GM23248 (cell line): ENCODE data around the gene PLLP. TPM values are rescaled to one million over a fixed set of nuclear protein-coding genes. Genes with fewer than 3 reads are reported as not detected.

Experiments used
- DNase-seq: peaks from one replicate; pipeline ENCODE4 v3.0.0-alpha.2; 2015
- H2AFZ ChIP-seq: fragments of 200-600 bp; sonication (generic); 2 replicates; pipeline ENCODE4 v1.6.1; 2016; ENCODE audit warnings: antibody characterized with exemption
- H3F3A ChIP-seq: fragments of 200-600 bp; sonication (generic); 2 replicates; pipeline ENCODE4 v1.6.1; 2016; ENCODE audit warnings: mild to moderate bottlenecking, antibody characterized with exemption, mixed run types; ENCODE audit not compliant: insufficient read depth
- H3K27ac ChIP-seq: fragments of 200-600 bp; sonication (generic); 2 replicates; pipeline ENCODE4 v1.5.1; 2016; ENCODE audit warnings: mild to moderate bottlenecking
- H3K27me3 ChIP-seq: fragments of 200-600 bp; sonication (generic); replicated peaks from 2 replicates; pipeline ENCODE4 v1.6.1; 2016; ENCODE audit warnings: mild to moderate bottlenecking; ENCODE audit not compliant: insufficient read depth
- H3K36me3 ChIP-seq: fragments of 200-600 bp; sonication (generic); 2 replicates; pipeline ENCODE4 v1.6.1; 2016; ENCODE audit warnings: low read depth, mild to moderate bottlenecking
- H3K4me1 ChIP-seq: fragments of 200-600 bp; sonication (generic); 2 replicates; pipeline ENCODE4 v1.6.1; 2016; ENCODE audit warnings: mild to moderate bottlenecking; ENCODE audit not compliant: insufficient read depth
- H3K4me2 ChIP-seq: fragments of 200-600 bp; sonication (generic); one replicate; pipeline ENCODE4 v1.6.1; 2016; ENCODE audit warnings: mild to moderate bottlenecking; ENCODE audit not compliant: unreplicated experiment
- H3K4me3 ChIP-seq: fragments of 200-600 bp; sonication (generic); 2 replicates; pipeline ENCODE4 v1.5.1; 2016; ENCODE audit warnings: mild to moderate bottlenecking
- H3K79me2 ChIP-seq: fragments of 200-600 bp; sonication (generic); 2 replicates; pipeline ENCODE4 v1.6.1; 2016; ENCODE audit warnings: mild to moderate bottlenecking; ENCODE audit not compliant: insufficient read depth
- H3K9ac ChIP-seq: fragments of 200-600 bp; sonication (generic); 2 replicates; pipeline ENCODE4 v1.6.1; 2016; ENCODE audit warnings: mild to moderate bottlenecking
- H3K9me2 ChIP-seq: fragments of 200-600 bp; sonication (generic); 2 replicates; pipeline ENCODE4 v1.6.1; 2016; ENCODE audit warnings: mixed run types, mild to moderate bottlenecking, moderate library complexity; ENCODE audit not compliant: insufficient read depth
- H3K9me3 ChIP-seq: fragments of 200-600 bp; sonication (generic); one replicate; pipeline ENCODE4 v1.6.1; 2017; ENCODE audit warnings: low read depth
- H4K20me1 ChIP-seq: fragments of 200-600 bp; sonication (generic); 2 replicates; pipeline ENCODE4 v1.6.0; 2016; ENCODE audit not compliant: insufficient read depth
- EZH2 ChIP-seq: fragments of 200-600 bp; sonication (generic); IDR thresholded peaks from 2 replicates; pipeline ENCODE4 v1.6.1; 2018; ENCODE audit warnings: antibody characterized with exemption, mild to moderate bottlenecking; ENCODE audit not compliant: insufficient read depth, poor library complexity, severe bottlenecking
- EZH2phosphoT487 ChIP-seq: fragments of 200-600 bp; sonication (generic); IDR thresholded peaks from 2 replicates; pipeline ENCODE4 v1.6.1; 2018; ENCODE audit warnings: antibody characterized with exemption, moderate library complexity, mild to moderate bottlenecking, low read depth; ENCODE audit not compliant: insufficient read depth
- WGBS, 2 experiments: methylation state at CpG; one replicate each; pipeline ENCODE4 v1.1.6; 2015 to 2017; ENCODE audit warnings: low lambda C conversion rate in 2 of 2, low coverage in 1 of 2; ENCODE audit errors: missing lambda C conversion rate in 2 of 2; 5-methylcytosine and 5-hydroxymethylcytosine counted together
- in situ Hi-C: fragments of 300-500 bp; cut with MboI; formaldehyde crosslinking; loops from 2 replicates; pipeline ENCODE4 v1.15.0; 2020
- polyA plus RNA-seq: library from polyadenylated mRNA; unstranded; fragments of >200 nt; fragmentation: Nextera tagmentation; extraction: Ambion mirVana; gene quantifications from 2 replicates; pipeline ENCODE4 v1.2.1, GENCODE V29; 2016
- total RNA-seq: library from RNA; depleted of rRNA; stranded (reverse); fragments of >200 nt; shearing (Covaris generic); gene quantifications from 2 replicates; pipeline ENCODE4 v1.2.3, GENCODE V29; 2014

The PLLP gene
- total and polyA plus RNA-seq, 2 experiments from 2014 or later, result 0.44 TPM; not detected in 1

DNA sequence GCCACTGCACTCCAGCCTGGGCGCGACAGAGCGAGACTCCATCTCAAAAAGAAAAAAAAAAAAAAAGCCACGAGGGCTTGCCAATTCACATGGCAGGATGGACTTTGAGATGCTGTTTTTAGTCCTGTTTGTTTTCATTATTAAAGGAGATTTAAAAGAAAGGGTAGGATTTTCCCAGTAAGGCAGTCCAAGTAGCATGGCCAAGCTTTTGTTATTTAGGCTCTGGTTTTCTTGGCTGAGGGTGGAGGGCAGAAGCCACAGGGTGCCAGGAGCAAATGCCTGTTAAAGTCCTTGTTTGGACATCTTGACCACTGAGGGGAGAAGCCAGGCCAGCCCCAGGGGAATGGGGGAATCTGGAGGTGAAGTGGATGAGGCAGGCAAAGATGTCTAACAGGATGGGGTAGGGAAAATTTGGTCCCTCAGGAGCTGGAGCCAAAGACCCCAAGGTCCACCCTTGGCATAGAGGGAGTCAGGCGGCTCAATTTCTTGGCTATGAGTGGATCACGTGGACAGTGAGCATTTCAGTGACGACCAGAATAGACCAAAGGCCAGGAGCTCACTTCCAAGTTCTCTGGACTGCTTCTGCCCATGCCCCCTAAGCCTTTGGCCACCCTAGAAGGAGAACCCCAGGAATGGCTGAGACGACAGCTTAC lies 20.8 kb upstream of the PLLP start:
- 65 to 67% methylated on average over 8 of the region's 8 CpGs for WGBS, 2 experiments
- Histone ChIP-seq H3K79me2 (no peaks in the 10 kb centered on the region), H3K4me2 (no peak overlapping the region), H3K4me1 (no peaks in the 10 kb centered on the region), H3K27me3 (0 out of 2 replicates have a peak, but pooled peaks cover 12% of the 10 kb centered on the region), H2AFZ (no peak overlapping the region), H3K27ac (no peak overlapping the region), H3F3A (peaks cover 4% of the 10 kb centered on the region; the same call in 1 of the 2 replicates), H3K9me3 (no peaks in the 10 kb centered on the region), H3K36me3 (no peaks in the 10 kb centered on the region), H4K20me1 (no peaks in the 10 kb centered on the region), H3K9ac (no peak overlapping the region), H3K4me3 (no peak overlapping the region), H3K9me2 (no peaks in the 10 kb centered on the region)
- DNase-seq, result no peak
- TF ChIP-seq EZH2 (no peak), EZH2phosphoT487 (no peak)
- in situ Hi-C loops, result loop anchor here (10.0 kb wide), 1 partner anchor 210 kb away; no protein-coding TSS in a partner anchor

DNA sequence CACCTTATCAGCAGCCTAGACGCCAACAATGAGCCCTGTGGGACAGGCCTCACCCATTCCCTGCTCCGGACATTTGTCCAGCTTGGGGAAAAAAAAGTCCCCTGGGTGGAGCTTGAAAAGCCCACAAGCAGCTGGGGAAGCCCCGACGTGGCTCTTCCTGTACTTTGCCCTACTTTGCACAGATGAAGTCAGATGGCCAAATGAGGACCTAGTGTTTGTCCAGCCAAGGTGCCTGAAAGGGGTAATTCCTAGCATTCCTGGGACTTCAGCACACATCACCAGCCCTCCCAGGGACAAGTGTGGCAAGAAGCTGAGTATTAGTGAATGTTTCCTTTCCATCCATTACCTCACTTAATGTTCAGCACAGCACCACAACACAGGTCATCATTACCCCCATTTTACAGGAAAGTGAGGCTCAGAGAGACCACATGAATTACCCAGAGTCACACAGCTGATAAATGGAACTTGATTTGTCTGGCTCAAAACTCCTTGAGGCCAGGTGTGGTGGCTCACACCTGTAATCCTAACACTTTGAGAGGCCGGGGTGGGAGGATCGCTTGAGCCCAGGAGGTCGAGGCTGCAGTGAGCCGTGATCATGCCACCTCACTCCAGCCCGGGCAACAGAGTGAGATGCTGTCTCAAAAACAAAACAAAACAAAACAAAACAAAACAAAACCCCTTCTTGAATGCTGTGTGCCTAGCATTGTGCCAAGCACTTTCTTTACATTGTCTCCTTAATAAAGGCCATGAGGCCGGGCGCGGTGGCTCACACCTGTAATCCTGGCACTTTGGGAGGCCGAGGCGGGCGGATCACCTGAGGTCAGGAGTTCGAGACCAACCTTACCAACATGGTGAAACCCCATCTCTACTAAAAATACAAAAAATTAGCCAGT lies 19.9 kb upstream of the PLLP start:
- DNase-seq, result peak; percentile 40
- Histone ChIP-seq H3K9ac (no peak overlapping the region), H3K79me2 (no peaks in the 10 kb centered on the region), H3K27me3 (0 out of 2 replicates have a peak, but pooled peaks cover 12% of the 10 kb centered on the region), H3K4me1 (no peaks in the 10 kb centered on the region), H3K4me3 (no peak overlapping the region), H3F3A (peaks cover 10% of the 10 kb centered on the region), H2AFZ (no peak overlapping the region), H3K9me3 (no peaks in the 10 kb centered on the region), H3K4me2 (no peak overlapping the region), H3K36me3 (no peaks in the 10 kb centered on the region), H3K27ac (no peak overlapping the region), H4K20me1 (no peaks in the 10 kb centered on the region), H3K9me2 (no peaks in the 10 kb centered on the region)
- 71% methylated on average over 16 of the region's 16 CpGs for WGBS, 2 experiments
- TF ChIP-seq EZH2phosphoT487 (no peak), EZH2 (no peak)
- in situ Hi-C loops, result loop anchor here (5.0 to 10.0 kb wide), 2 partner anchors 113 to 210 kb away; no protein-coding TSS in a partner anchor

DNA sequence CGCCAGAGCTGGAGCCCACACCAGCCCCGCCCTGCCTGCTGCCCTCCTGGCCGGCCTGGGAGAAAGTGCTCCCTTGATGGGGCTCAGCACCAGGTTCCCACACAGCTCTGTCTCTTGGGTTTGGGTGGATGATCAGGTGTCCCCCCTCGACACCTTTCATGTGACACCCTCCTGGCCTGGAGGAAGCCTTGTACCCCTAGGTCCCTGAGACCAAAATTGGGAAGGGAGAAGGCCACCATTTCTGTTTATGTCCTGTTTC lies 19.4 kb upstream of the PLLP start:
- H3K27ac ChIP-seq, result no peak overlapping the region
- 79 to 83% methylated on average over 4 of the region's 4 CpGs for WGBS, 2 experiments

DNA sequence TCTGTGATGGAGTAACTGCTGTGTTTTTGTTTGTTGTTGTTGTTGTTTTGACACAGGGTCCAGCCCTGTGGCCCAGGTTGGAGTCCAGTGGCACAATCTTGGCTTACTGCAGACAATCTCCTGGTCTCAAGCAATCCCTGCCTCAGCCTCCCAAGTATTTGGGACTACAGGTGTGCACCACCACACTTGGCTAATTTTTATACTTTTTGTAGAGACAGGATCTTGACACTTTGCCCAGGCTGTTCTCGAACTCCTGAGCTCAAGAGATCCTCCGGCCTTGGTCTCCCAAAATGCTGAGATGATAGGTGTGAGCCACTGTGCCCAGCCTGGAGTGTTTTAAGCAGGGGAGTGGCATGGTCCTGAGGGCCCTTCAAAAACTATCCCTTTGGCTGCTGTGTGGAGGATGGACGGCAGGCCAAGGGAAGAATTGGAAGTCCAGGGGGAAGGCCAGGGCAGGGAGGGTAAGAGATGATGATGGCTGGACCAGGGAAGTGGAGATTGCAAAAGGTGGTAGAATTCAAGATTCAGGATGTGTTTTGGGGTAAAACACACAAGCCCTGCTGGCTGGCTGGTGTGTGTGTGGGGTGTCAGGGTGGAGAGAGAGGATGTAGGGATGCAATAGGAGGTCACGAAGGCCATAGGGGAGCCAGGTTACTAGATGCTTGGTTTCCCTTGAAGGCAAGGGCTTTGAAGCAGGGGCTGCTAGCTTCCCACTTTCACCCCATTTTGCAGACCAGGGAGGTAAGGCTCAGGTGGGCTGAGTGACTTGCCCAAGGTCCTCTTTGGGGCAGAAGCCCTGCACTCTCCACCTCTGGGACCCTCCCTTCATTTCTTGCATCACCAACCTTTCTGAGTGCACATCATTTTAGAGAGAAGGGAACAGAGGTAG lies 18.8 kb upstream of the PLLP start:
- H3K36me3 ChIP-seq, result no peaks in the 10 kb centered on the region
- H3K27ac ChIP-seq, result no peak overlapping the region
- peaks cover 8% of the 10 kb centered on the region for H3K4me1 ChIP-seq
- 79 to 85% methylated on average over 4 of the region's 4 CpGs for WGBS, 2 experiments
- no peak overlapping the region for H2AFZ ChIP-seq
- H3K9me3 ChIP-seq, result no peaks in the 10 kb centered on the region
- no peaks in the 10 kb centered on the region for H3K79me2 ChIP-seq
- H3K27me3 ChIP-seq, result 0 out of 2 replicates have a peak, but pooled peaks cover 12% of the 10 kb centered on the region
- in situ Hi-C loops, result loop anchor here (5.0 to 10.0 kb wide), 2 partner anchors 114 to 212 kb away; no protein-coding TSS in a partner anchor
- TF ChIP-seq EZH2 (no peak), EZH2phosphoT487 (no peak)
- no peak overlapping the region for H3K4me3 ChIP-seq
- no peaks in the 10 kb centered on the region for H4K20me1 ChIP-seq
- no peak overlapping the region for H3K4me2 ChIP-seq
- DNase-seq, result no peak
- no peaks in the 10 kb centered on the region for H3K9me2 ChIP-seq
- H3K9ac ChIP-seq, result no peak overlapping the region
- H3F3A ChIP-seq, result peaks cover 19% of the 10 kb centered on the region

More for the DNA sequence above, 19.4 kb upstream of the PLLP start:
- in situ Hi-C loops, result loop anchor here (5.0 to 10.0 kb wide), 2 partner anchors 113 to 211 kb away; no protein-coding TSS in a partner anchor
- Histone ChIP-seq H3K36me3 (no peaks in the 10 kb centered on the region), H3K9me2 (no peaks in the 10 kb centered on the region), H3K4me1 (peaks cover 5% of the 10 kb centered on the region), H4K20me1 (no peaks in the 10 kb centered on the region), H3K4me2 (no peak overlapping the region), H3K9ac (no peak overlapping the region), H3K27me3 (0 out of 2 replicates have a peak, but pooled peaks cover 12% of the 10 kb centered on the region), H3K4me3 (no peak overlapping the region), H3F3A (peaks cover 16% of the 10 kb centered on the region), H3K9me3 (no peaks in the 10 kb centered on the region), H3K79me2 (no peaks in the 10 kb centered on the region), H2AFZ (no peak overlapping the region)
- DNase-seq, result no peak
- no peak for TF ChIP-seq EZH2phosphoT487
- TF ChIP-seq EZH2, result no peak
